Measurements from ENCODE around the gene UQCC3.
"Not testable (repeated sequence)": the region's sequence is repeated elsewhere in the genome, so short reads cannot be mapped to it uniquely, and the experiment has no call there.

The UQCC3 gene

DNA sequence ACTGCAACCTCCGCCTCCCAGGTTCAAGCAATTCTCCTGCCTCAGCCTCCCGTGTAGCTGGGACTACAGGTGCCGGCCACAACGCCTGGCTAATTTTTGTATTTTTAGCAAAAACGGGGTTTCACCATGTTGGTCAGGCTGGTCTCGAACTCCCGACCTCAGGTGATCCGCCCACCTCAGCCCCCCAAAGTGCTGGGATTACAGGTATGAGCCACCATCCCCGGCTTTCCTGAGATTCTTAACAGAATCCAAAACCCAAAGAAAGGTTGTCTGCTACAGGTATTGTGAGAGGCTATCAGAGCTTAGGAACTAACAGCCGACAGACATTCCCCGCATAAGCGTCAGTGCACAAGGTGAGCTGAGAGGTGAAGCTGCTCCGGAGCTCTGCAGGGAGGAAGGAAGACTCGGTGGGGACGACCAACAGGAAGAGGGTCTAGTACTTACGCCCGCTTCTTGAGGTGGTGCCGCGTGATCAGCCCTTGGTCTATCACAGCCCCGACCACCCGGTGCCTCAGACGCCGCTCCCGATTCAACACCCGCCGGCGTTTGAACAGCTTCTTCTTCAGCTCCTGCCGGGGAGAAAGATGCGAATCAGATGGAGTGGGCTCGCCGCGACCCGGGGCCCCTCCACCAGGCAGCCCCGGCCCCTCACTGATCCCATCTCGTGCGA is 6.9 kb upstream of the UQCC3 start:
- Histone ChIP-seq H3K4me3 (peak overlapping the region; percentile 56 to 90 (median 86)), H3K27ac (peak overlapping the region; percentile 54 to 98 (median 90))

GRCh38 chr11:62665075-62665598 is 6.3 kb upstream of the UQCC3 start, which contains the start of the genes C11orf98 and CSKMT:
C11orf98 (minus strand) TSS chr11:62665210; CDS start chr11:62665169, 41 bp downstream.
CSKMT (plus strand) TSS chr11:62665312; CDS start chr11:62665880, 568 bp downstream.
- H3K4me3 ChIP-seq = peak within 1 kb of the TSS; percentile 56 to 90 (median 86)

GRCh38 chr11:62665599-62666258 is 5.7 kb upstream of the UQCC3 start:
- peak overlapping the region; percentile 40 to 98 (median 90) for H3K27ac ChIP-seq
- peak overlapping the region; percentile 56 to 90 (median 86) for H3K4me3 ChIP-seq

More at GRCh38 chr11:62665075-62665598, 6.3 kb upstream of the UQCC3 start, which contains the start of the genes C11orf98 and CSKMT:
- peak within 1 kb of the TSS; percentile 54 to 98 (median 90) for H3K27ac ChIP-seq

GRCh38 chr11:62666259-62666926 is 5.1 kb upstream of the UQCC3 start:
- H3K27ac ChIP-seq = peak overlapping the region; percentile 40 to 98 (median 90)
- peak overlapping the region; percentile 56 to 90 (median 86) for H3K4me3 ChIP-seq

DNA sequence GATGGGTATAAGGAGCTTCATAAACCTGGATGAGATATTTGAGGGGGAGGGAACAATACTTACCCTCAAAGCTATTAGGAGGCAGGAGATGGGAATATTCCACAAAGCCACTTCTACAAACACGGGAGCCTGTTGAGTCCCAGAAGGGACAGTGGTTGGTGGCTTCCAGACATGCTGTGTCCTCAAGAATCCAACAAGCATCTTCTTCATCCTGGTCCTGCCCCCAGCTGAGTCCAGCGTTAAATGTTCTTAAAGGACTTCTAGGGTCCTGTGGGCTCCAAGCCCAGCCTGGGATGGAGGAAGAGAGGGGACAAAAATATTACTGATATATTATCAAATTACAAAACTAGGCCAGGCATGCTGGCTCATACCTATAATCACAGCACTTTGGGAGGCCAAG is 4.0 kb upstream of the UQCC3 start:
- H3K4me3 ChIP-seq = no peak overlapping the region
- H3K27ac ChIP-seq = peak overlapping the region in 4 of 21 experiments; percentile 0 to 84 (median 10)

DNA sequence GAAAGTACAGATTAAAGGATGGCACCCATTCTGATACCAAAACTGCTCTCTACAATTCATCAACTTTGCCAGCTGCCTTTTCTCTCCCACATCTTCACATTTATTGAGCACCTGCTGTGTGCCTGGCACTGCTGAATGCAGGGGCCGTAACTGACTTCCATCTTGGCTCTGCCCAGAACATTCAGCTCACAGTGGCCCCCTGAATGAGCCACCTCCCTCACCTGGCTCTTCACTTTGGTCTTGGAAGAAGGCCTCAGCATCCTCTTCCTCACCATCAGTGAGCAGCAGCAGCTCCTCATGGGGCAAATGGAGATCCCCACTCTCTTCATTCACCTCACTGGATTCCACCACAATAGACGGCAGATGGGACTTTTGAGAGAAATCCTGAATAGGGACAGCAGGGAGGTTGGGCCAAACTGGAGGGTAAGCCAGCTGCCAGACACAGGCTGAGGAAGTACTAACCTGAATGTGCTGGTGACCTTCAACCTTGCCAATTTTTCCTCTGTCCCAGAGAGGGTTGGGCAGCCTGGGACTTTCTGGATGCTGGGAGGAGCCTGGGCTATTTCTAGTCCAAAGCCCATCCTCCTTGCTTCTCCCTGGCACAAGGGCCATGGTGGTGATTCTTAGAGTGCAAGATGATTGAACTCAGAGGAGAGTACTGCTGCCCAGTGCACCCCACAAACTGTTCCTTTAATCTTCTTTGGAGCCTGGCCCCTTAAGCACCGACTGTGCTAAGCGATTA is 1.9 kb upstream of the UQCC3 start:
- no peak overlapping the region for H3K4me3 ChIP-seq
- H3K27ac ChIP-seq = peak overlapping the region in 6 of 21 experiments; percentile 30 to 94 (median 82)

DNA sequence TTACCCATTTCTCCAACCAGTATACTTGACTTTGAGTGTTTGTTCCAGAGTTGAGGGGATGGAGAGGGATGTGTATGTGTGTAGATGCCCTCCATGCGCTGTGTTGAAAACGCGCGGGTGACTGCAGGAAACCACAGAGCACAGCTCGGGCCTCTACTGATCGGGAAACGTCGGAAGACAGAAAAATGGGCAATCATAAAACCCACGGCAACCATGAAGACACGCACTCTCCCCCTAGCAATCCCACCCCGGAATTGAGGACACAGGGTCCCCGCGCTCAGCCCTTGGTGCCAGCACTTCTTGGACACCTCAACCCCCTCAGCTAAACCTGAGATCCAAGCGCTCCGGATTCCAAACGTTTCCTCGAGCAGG is 251 bp upstream of the UQCC3 start:
- Histone ChIP-seq H3K27ac (peak overlapping the region in 20 of 21 experiments; percentile 78 to 98 (median 89)), H3K4me3 (peak overlapping the region; percentile 47 to 85 (median 74))

GRCh38 chr11:62673196-62673525 is 1.7 kb downstream of the UQCC3 start:
- H3K4me3 ChIP-seq = peak overlapping the region in 1 of 7 experiments; percentile 82
- peak overlapping the region in 8 of 21 experiments; percentile 22 to 94 (median 87) for H3K27ac ChIP-seq

GRCh38 chr11:62675415-62675814 is 3.9 kb downstream of the UQCC3 start:
- not testable (repeated sequence) for H3K27ac ChIP-seq, H3K4me3 ChIP-seq

DNA sequence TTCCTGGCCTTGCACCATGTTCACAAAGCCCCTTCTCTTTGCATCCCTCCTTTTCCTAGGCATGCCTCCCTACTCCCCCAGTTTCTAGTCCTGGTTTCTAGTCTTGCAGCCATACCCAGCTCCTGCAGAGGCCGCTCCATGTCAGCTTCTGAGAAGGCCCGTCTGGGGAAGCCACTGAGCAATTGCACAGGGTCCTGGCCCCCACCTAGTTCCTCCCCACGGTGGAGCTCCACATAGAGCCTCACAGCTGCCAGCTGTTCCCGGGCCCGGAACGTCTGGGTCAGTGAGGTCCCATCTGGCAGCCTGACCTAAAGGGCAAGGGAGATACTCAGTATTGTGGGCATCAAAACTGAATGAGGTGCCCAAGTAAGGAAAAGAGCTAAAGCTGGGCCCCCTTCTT is 5.2 kb downstream of the UQCC3 start:
- Histone ChIP-seq H3K4me3 (no peak overlapping the region), H3K27ac (no peak overlapping the region)

DNA sequence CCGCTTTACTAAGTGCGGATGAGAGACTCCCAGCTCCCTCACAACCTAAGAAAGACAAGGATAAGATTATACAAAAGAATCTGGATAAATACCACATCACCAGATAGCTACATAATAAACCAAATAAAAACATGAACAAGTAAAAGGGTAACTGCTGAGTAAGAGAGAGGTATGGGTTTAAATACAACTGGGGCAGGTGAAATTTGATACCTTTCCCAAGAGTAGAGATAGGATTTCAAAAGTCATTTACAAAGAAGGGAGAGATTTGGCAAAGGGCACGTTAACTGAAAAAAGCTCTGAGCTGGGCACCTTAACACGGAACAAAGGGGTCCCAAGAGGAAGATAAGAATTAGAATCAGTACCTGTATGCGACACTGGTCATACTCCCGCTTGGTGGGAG is 5.7 kb downstream of the UQCC3 start:
- Histone ChIP-seq H3K27ac (peak overlapping the region in 1 of 21 experiments; percentile 93), H3K4me3 (no peak overlapping the region)

DNA sequence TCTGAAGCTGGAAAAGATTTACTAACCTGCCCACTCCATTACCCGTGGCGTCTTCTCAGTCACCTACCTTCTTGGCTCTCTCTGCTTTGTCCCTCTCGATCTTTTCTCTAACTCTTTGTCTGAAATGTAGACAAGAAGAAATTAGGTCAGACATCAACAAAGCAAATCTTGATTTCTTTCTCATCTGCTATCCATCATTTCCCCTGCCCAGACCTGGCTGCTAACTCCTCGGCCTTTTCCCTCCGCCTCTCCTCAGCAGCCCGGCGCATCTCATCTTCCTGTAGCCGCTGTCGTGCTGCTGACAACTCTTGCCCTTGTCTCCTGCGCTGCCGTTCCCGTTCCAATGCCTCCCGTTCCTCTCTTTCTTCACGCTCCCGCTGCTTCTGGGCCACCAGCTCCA is 6.2 kb downstream of the UQCC3 start:
- Histone ChIP-seq H3K4me3 (peak overlapping the region in 3 of 7 experiments; percentile 82 to 92 (median 85)), H3K27ac (peak overlapping the region in 10 of 21 experiments; percentile 89 to 97 (median 93))

DNA sequence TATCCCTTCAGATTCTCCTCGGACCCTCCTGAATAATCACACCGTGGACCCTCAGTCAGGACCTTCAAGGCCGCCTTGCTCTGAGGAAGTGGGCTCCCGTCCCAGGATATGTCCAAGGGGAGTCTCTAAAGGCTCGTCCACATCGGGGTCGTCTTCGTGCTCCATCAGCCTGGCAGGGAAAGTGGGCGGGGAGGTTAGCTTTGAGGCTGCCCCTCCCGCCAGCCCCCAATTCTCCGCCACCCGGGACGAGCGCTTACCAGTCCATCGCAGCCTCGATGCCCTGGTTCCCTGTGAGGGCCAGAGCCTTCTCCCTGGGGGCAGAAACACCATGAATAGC is 6.9 kb downstream of the UQCC3 start:
- peak overlapping the region; percentile 76 to 97 (median 93) for H3K27ac ChIP-seq
- H3K4me3 ChIP-seq = peak overlapping the region; percentile 70 to 92 (median 85)

DNA sequence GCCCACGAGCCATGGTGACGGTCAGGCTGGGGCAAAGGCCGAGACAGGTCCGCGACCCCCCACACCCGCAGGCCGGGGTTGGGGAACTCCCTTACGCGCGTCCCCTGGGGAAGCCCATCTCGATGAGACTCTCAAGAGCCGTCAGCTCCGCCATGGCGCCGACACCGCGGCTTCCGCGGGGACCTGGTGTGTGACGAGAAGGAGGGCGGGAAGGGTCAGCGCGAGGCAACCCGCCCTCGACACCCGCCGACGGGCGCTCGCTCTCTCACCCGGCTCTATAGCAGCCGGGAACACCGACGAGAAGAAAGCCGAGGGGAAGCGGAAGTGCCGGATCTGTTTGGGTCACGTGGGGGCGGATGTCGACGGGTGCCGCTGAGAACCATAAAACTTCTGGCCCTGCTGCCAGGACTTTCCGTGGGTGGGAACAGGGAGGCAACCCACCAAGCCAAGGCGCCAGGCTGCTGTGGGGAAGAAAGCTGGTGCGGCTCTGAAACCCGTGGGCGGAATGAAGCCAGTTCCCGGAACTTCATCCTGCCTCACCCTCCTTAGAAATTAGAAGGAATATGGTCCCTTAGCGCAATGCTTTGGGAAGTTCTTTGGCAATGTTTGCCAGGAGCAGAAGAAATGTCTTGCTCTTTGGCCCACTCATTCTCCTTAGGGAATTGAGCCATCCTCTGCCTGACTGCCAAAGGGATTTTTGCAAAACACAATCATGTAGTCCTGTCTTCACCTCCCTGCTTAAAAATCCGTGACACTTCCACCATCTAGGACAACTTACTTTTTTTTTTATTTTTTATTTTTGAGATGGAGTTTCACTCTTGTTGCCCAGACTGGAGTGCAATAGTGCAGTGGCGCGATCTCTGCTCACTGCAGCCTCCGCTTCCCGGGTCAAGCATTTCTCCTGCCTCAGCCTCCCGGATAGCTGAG is 7.6 kb downstream of the UQCC3 start, which contains the start of gene UBXN1:
UBXN1 (minus strand) TSS at position 304 of the 927 bp plus-strand sequence; CDS start at position 154, 150 bp downstream.
- Histone ChIP-seq H3K27ac (peak within 1 kb of the TSS; percentile 76 to 97 (median 93)), H3K4me3 (peak within 1 kb of the TSS; percentile 70 to 92 (median 85))

DNA sequence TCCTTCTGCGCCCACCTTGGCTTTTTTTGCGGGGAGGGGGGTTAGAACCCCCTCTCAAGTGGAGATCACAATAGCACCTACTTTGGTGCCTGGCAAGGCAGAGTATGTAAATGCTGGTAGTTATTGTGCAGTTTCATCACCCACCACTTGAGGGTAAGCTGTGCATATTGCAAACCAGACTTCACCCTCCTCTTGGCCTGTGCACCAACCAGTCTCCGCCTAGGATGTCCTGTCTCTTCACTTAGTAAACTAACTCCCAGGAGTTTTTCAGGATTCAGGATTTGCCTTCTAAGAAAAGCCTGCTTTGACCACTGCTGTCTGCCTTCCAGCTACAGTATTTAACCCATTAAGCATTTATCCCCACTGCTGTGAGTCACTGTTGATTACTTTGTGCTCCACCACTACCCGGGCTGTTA is 9.4 kb downstream of the UQCC3 start:
- Histone ChIP-seq H3K4me3 (no peak overlapping the region), H3K27ac (peak overlapping the region in 12 of 21 experiments; percentile 30 to 97 (median 60))

- Histone ChIP-seq H3K4me3 (no peak overlapping the region), H3K27ac (no peak overlapping the region)
These were observed 11.0 kb downstream of the UQCC3 start for GRCh38 chr11:62682518-62682917.

- Histone ChIP-seq H3K4me3 (peak overlapping the region in 2 of 7 experiments; percentile 13 to 33), H3K27ac (peak overlapping the region in 10 of 21 experiments; percentile 10 to 82 (median 54))
These were observed 16.3 kb downstream of the UQCC3 start for GRCh38 chr11:62687508-62688396.
